Fibroblast of the aortic adventitia (primary cell): ENCODE results near the gene TSC1. TPM values are rescaled to one million over a fixed set of nuclear protein-coding genes. Genes with fewer than 3 reads are reported as not detected.

Experiments used
- DNase-seq: peaks from one replicate; pipeline ENCODE4 v3.0.0-alpha.2; 2010; ENCODE audit warnings: low read depth
- H3K4me3 ChIP-seq: 2 replicates; pipeline ENCODE4 v1.5.1; 2011; ENCODE audit warnings: low read depth, mild to moderate bottlenecking, control low read depth, low read length, moderate library complexity
- total RNA-seq: library from RNA; depleted of rRNA; stranded (reverse); fragments of >200 nt; gene quantifications from 2 replicates; pipeline ENCODE4 v1.2.3, GENCODE V29; 2012; ENCODE audit warnings: low replicate concordance
- TF ChIP-seq, protein P1 (sequence below): IDR thresholded peaks from 2 replicates; pipeline ENCODE4 v1.5.1; 2011; ENCODE audit warnings: mild to moderate bottlenecking, low read length, control low read depth, inconsistent platforms; ENCODE audit not compliant: insufficient read depth

The TSC1 gene
- total RNA-seq, 1 donor: 70.7 TPM

DNA sequence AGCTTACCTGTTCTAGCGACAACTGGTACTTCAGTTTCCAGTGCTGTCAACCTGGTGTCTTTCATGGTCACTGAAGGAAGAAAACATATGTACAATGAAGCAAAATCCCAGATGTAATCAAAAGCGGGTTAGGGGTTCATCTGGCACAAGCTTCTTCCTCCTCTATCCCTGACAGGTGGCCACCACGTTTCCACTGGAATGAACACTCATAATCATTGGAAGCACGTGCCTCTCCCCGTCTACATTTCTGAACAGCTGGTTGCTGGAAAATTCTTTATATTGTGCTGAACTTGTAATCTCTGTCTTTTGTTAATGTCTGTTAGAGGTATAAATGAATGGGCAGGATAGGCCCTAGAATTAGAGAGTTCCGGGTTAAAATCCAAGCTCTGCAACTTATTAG lies 9.4 kb downstream of the TSC1 start:
- TF ChIP-seq, protein P1, sequence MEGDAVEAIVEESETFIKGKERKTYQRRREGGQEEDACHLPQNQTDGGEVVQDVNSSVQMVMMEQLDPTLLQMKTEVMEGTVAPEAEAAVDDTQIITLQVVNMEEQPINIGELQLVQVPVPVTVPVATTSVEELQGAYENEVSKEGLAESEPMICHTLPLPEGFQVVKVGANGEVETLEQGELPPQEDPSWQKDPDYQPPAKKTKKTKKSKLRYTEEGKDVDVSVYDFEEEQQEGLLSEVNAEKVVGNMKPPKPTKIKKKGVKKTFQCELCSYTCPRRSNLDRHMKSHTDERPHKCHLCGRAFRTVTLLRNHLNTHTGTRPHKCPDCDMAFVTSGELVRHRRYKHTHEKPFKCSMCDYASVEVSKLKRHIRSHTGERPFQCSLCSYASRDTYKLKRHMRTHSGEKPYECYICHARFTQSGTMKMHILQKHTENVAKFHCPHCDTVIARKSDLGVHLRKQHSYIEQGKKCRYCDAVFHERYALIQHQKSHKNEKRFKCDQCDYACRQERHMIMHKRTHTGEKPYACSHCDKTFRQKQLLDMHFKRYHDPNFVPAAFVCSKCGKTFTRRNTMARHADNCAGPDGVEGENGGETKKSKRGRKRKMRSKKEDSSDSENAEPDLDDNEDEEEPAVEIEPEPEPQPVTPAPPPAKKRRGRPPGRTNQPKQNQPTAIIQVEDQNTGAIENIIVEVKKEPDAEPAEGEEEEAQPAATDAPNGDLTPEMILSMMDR: no peak
- no peak for DNase-seq
- no peak overlapping the region for H3K4me3 ChIP-seq

DNA sequence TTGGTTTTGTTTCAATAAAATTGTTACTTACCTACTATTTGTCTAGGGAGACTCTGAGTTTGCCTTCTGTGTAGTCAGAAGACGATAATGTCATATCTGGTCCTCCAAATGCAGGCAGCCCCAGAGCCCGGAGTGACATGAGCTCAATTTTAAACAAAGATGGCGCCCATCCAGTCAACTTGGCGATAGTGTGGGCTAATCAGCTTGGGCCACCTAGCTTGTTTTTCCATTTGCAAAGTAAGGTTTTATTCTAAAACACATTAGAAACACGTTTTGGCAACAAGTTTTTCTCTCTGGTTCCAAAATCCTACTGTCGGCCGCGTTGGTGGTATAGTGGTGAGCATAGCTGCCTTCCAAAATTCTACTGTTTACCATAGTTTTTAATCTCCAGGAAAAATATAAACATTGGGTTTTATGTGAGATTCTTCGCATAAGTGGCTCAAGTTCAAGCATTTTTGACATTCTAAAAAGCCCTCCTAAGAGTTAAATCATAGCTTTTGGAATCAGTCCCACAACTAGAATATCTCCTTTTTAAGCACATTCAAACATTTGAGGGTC lies 13.2 kb downstream of the TSC1 start:
- DNase-seq: no peak
- no peak overlapping the region for H3K4me3 ChIP-seq
- TF ChIP-seq, protein P1: no peak

DNA sequence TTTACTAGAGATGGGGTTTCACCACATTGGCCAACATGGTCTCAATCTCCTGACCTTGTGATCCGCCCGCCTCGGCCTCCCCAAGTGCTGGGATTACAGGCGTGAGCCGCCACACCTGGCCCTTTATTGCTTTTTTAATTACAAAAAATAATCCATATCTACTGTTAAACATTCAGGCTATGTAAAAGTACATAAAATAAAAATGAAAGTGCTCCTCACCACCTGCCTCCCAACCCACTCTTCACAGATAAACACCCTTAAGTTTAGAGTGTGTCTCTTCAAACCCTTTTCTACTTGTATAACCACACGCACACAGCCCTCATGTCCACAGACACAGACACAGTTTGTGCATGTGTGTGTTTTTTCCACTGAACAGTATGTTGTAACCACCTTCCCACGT lies 16.7 kb downstream of the TSC1 start:
- no peak for DNase-seq
- TF ChIP-seq, protein P1: no peak
- no peak overlapping the region for H3K4me3 ChIP-seq

DNA sequence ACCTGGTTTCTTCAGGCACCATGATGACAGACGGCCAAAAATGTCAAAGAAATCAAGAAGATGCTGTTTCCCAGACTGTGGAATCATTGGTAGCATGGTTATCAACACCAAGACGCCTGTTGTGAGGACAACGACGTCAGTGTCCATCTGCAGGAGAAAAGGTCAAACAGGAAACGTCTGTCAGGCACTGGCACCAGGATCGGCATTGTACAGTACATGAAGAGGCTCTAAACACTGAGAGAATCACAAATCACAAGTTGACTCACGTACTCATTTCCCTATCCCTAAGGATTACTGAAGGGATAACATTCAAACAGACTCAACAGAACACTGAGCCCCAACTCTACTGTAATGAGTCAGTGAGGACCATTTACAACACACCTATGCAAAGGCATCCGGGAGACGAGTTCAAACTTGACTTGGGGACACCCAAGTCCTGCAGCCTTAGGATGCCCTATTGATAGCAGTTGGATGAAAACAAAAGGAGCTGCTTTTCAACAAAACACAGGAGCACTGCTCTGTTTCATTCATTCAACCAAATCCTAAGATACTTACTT lies 21.0 kb downstream of the TSC1 start:
- no peak overlapping the region for H3K4me3 ChIP-seq
- TF ChIP-seq, protein P1: no peak
- DNase-seq: no peak

DNA sequence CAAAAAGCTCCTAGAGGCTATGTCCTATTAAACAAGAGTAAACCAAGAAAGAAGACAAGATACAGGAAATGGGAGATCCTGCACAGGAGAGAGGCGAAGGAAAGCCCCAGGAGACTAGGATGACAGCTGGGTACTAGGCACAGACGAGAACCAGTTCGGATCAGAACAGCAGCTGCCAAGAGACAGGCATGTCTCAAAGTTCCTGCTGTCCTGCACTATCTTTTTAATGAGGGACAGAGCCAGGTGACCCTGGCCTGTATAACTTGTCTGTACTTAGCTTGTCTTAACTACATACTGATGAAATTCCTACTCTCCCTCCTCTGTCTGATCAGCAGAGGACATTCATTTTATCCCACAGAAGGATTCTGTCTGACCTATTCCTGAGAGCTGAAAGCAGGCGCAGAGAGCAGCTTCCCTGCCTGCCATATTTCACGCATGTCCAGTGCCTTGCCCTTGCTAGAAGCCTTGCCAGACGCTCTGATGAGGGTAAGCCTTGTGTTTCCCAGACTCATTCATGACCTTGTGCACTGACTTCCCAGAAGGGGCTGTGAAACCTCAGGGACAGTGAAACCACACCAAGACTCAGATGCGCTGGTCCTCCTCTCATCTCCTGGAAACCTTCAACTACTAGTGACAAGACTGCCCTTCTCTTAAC lies 24.7 kb downstream of the TSC1 start:
- no peak for DNase-seq
- TF ChIP-seq, protein P1: no peak
- H3K4me3 ChIP-seq: no peak overlapping the region

DNA sequence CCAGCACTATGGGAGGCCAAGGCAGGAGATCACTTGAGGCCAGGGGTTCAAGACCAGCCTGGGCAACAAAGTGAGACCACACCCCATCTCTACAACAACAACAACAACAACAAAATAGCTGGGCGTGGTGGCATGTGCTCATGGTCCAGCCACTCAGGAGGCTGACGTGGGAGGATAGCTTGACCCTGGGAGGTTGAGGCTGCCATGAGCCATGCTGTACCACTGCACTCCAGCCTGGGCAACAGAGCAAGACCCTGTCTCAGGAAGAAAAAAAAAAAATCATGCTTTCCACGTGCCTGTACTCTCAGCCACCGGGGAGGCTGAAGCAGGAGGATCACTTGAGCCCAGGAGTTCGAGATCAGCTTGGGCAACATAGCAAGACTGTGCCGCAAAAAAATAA lies 29.5 kb downstream of the TSC1 start:
- DNase-seq: no peak
- H3K4me3 ChIP-seq: no peak overlapping the region
- TF ChIP-seq, protein P1: no peak
